Measurements from ENCODE around the gene KCTD7.

- TF ChIP-seq, protein P1, sequence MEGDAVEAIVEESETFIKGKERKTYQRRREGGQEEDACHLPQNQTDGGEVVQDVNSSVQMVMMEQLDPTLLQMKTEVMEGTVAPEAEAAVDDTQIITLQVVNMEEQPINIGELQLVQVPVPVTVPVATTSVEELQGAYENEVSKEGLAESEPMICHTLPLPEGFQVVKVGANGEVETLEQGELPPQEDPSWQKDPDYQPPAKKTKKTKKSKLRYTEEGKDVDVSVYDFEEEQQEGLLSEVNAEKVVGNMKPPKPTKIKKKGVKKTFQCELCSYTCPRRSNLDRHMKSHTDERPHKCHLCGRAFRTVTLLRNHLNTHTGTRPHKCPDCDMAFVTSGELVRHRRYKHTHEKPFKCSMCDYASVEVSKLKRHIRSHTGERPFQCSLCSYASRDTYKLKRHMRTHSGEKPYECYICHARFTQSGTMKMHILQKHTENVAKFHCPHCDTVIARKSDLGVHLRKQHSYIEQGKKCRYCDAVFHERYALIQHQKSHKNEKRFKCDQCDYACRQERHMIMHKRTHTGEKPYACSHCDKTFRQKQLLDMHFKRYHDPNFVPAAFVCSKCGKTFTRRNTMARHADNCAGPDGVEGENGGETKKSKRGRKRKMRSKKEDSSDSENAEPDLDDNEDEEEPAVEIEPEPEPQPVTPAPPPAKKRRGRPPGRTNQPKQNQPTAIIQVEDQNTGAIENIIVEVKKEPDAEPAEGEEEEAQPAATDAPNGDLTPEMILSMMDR (IDR thresholded peaks at IDR 0.05) = no peak
- no peak for TF ChIP-seq POLR2A (IDR thresholded peaks at IDR 0.05)
Observed at GRCh38 chr7:66631471-66631870, 2.8 kb downstream of the KCTD7 start.

Measured in prostate gland (tissue), 2 donors.